Breast epithelium (tissue), 3 donors: ENCODE results near the gene IQSEC3.

Experiments used
- POLR2A ChIP-seq: fragments of 450-650 bp; IDR thresholded peaks from one replicate; pipeline ENCODE4 v1.6.1; 2016; ENCODE audit warnings: antibody characterized with exemption, mild to moderate bottlenecking, moderate library complexity
- POLR2AphosphoS5 ChIP-seq, 3 donors: sonication (generic); formaldehyde crosslinking; IDR thresholded peaks; one replicate each; pipeline ENCODE4 v1.6.1; 2017; ENCODE audit warnings: antibody characterized with exemption in 3 of 3
- TF ChIP-seq, protein P1 (sequence below), 3 donors: fragments of 450-650 bp; IDR thresholded peaks; one replicate each; pipeline ENCODE4 v1.5.1; 2016 to 2017; ENCODE audit warnings: antibody characterized with exemption in 3 of 3, mild to moderate bottlenecking in 3 of 3, moderate library complexity in 3 of 3

DNA sequence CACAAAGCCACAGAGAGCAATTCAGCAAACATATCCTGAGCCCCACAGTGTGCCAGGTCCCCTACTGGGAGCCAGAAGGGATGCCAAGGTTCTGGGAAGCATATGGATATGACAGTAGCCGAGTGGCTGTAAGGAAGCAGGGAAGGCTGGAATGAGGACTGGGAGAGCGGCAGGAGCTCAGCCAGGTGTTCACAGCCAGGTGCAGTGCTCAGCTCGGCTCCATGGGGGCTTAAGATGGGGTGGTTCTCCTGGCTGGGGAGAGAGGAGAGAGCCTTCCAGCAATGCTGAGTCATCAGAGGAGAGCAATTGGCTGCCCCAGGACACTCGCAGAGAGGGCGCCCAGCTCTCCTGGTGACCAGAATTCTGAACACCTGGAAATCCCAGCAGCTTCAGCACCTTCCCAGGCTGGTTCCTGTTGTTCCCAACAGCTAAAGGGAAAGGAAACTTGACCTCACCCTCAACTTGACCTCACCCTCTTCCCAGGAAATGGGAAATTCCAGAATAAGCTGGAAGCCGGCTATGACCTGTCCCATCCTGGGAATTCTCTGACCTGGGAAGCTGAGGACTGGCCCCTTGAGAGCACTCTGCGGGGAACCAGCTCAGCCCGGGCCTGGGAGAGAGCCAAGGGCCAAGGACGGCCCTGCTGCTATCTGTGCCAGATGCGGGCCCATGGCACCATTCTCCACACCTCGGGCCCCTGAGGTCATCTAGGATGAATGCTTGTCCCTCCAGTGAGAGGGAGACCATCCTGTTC, 112.7 kb downstream of the IQSEC3 start:
- TF ChIP-seq POLR2AphosphoS5 (IDR thresholded peaks at IDR 0.05) (no peak), POLR2A (no peak)
- TF ChIP-seq, protein P1, sequence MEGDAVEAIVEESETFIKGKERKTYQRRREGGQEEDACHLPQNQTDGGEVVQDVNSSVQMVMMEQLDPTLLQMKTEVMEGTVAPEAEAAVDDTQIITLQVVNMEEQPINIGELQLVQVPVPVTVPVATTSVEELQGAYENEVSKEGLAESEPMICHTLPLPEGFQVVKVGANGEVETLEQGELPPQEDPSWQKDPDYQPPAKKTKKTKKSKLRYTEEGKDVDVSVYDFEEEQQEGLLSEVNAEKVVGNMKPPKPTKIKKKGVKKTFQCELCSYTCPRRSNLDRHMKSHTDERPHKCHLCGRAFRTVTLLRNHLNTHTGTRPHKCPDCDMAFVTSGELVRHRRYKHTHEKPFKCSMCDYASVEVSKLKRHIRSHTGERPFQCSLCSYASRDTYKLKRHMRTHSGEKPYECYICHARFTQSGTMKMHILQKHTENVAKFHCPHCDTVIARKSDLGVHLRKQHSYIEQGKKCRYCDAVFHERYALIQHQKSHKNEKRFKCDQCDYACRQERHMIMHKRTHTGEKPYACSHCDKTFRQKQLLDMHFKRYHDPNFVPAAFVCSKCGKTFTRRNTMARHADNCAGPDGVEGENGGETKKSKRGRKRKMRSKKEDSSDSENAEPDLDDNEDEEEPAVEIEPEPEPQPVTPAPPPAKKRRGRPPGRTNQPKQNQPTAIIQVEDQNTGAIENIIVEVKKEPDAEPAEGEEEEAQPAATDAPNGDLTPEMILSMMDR (IDR thresholded peaks at IDR 0.05): no peak
